Neural progenitor cell (in vitro differentiated cells): ENCODE results near the gene PAX5. TPM values are rescaled to one million over a fixed set of nuclear protein-coding genes. Genes with fewer than 3 reads are reported as not detected.

ENCODE experiments used
- DNase-seq: peaks from one replicate; pipeline ENCODE4 v3.0.0-alpha.2; 2016; ENCODE audit warnings: low spot score
- H2AFZ ChIP-seq: fragments of 200-600 bp; sonication (generic); replicated peaks from 2 replicates; pipeline ENCODE4 v1.6.1; 2016; ENCODE audit warnings: antibody characterized with exemption
- H3F3A ChIP-seq: fragments of 200-600 bp; sonication (generic); 2 replicates; pipeline ENCODE4 v1.6.1; 2016; ENCODE audit warnings: antibody characterized with exemption, low read depth
- H3K27ac ChIP-seq: fragments of 200-600 bp; sonication (generic); 2 replicates; pipeline ENCODE4 v1.5.1; 2016; ENCODE audit warnings: mild to moderate bottlenecking
- H3K27me3 ChIP-seq: fragments of 200-600 bp; sonication (generic); 2 replicates; pipeline ENCODE4 v1.6.1; 2016; ENCODE audit warnings: mild to moderate bottlenecking, moderate library complexity
- H3K36me3 ChIP-seq: fragments of 200-600 bp; sonication (generic); 2 replicates; pipeline ENCODE4 v1.5.1; 2016
- H3K4me1 ChIP-seq: fragments of 200-600 bp; sonication (generic); 2 replicates; pipeline ENCODE4 v1.6.1; 2016; ENCODE audit warnings: mixed run types
- H3K4me2 ChIP-seq: fragments of 200-600 bp; sonication (generic); 2 replicates; pipeline ENCODE4 v1.6.1; 2016
- H3K4me3 ChIP-seq: fragments of 200-600 bp; sonication (generic); 2 replicates; pipeline ENCODE4 v1.5.1; 2016
- H3K79me2 ChIP-seq: fragments of 200-600 bp; sonication (generic); 2 replicates; pipeline ENCODE4 v1.6.1; 2016; ENCODE audit warnings: low read depth
- H3K9ac ChIP-seq: fragments of 200-600 bp; sonication (generic); 2 replicates; pipeline ENCODE4 v1.6.1; 2016
- H3K9me3 ChIP-seq: fragments of 200-600 bp; sonication (generic); 2 replicates; pipeline ENCODE4 v1.5.1; 2016; ENCODE audit warnings: low read depth
- H4K20me1 ChIP-seq: fragments of 200-600 bp; sonication (generic); 2 replicates; pipeline ENCODE4 v1.6.1; 2016; ENCODE audit warnings: low read depth
- H3K27ac Mint-ChIP-seq: 3 replicates; pipeline ENCODE4 v1.8.0; 2021; ENCODE audit warnings: mixed read lengths
- H3K27me3 Mint-ChIP-seq: 2 replicates; pipeline ENCODE4 v1.8.0; 2022; ENCODE audit warnings: low read depth, mild to moderate bottlenecking, inconsistent platforms, moderate library complexity, mixed read lengths; ENCODE audit not compliant: insufficient read depth
- H3K36me3 Mint-ChIP-seq: 3 replicates; pipeline ENCODE4 v1.8.0; 2021; ENCODE audit warnings: mixed read lengths
- H3K4me1 Mint-ChIP-seq: 3 replicates; pipeline ENCODE4 v1.8.0; 2021; ENCODE audit warnings: mixed read lengths
- H3K4me3 Mint-ChIP-seq: 3 replicates; pipeline ENCODE4 v1.8.0; 2021; ENCODE audit warnings: mild to moderate bottlenecking, moderate library complexity, mixed read lengths
- H3K9me3 Mint-ChIP-seq: 3 replicates; pipeline ENCODE4 v1.8.0; 2020; ENCODE audit warnings: mixed read lengths
- CTCF ChIP-seq: fragments of 200-600 bp; sonication (generic); IDR thresholded peaks from 2 replicates; pipeline ENCODE4 v1.5.1; 2017; ENCODE audit warnings: antibody characterized with exemption, mild to moderate bottlenecking
- EZH2 ChIP-seq: fragments of 200-600 bp; sonication (generic); IDR thresholded peaks from 2 replicates; pipeline ENCODE4 v1.6.1; 2017; ENCODE audit warnings: antibody characterized with exemption, mild to moderate bottlenecking, moderate library complexity
- EZH2phosphoT487 ChIP-seq: fragments of 200-600 bp; sonication (generic); IDR thresholded peaks from 2 replicates; pipeline ENCODE4 v1.6.1; 2017; ENCODE audit warnings: antibody characterized with exemption
- total RNA-seq: library from RNA; depleted of rRNA; stranded (reverse); fragments of >200 nt; gene quantifications from 2 replicates; pipeline ENCODE4 v1.2.3, GENCODE V29; 2015; ENCODE audit warnings: low replicate concordance

The PAX5 gene
- total RNA-seq, 1 donor from 2014 or later, result not detected

- TF ChIP-seq EZH2 (no peak), EZH2phosphoT487 (no peak), CTCF (no peak)
- Histone ChIP-seq H3K9me3 (no peaks in the 10 kb centered on the region), H3K27me3 (peaks cover 100% of the 10 kb centered on the region), H3K9ac (no peak overlapping the region), H3F3A (peaks cover 38% of the 10 kb centered on the region), H3K79me2 (no peaks in the 10 kb centered on the region), H3K4me3 (peak overlapping the region; percentile 42), H3K4me1 (peaks cover 39% of the 10 kb centered on the region), H2AFZ (no peak overlapping the region), H3K4me2 (peak overlapping the region; percentile 72), H4K20me1 (peaks cover 70% of the 10 kb centered on the region), H3K27ac (no peak overlapping the region), H3K36me3 (no peaks in the 10 kb centered on the region)
- no peak for DNase-seq
- no peaks in the 10 kb centered on the region for H3K9me3 Mint-ChIP-seq
- no peaks in the 10 kb centered on the region for H3K36me3 Mint-ChIP-seq
- H3K27ac Mint-ChIP-seq, result peak overlapping the region; percentile 77
- H3K27me3 Mint-ChIP-seq, result peaks cover 63% of the 10 kb centered on the region
- H3K4me3 Mint-ChIP-seq, result peak overlapping the region; percentile 94
- H3K4me1 Mint-ChIP-seq, result peaks cover 53% of the 10 kb centered on the region
These were observed 8.3 kb downstream of the PAX5 start for GRCh38 chr9:37025823-37026112.

- Histone ChIP-seq H3K27me3 (peaks cover 100% of the 10 kb centered on the region), H3K9ac (no peak overlapping the region), H3K27ac (no peak overlapping the region), H3K9me3 (no peaks in the 10 kb centered on the region), H3K36me3 (no peaks in the 10 kb centered on the region), H3K79me2 (no peaks in the 10 kb centered on the region), H4K20me1 (peaks cover 65% of the 10 kb centered on the region), H3F3A (peaks cover 38% of the 10 kb centered on the region), H2AFZ (no peak overlapping the region), H3K4me2 (peak overlapping the region; percentile 72), H3K4me1 (peaks cover 38% of the 10 kb centered on the region), H3K4me3 (peak overlapping the region; percentile 42)
- peaks cover 49% of the 10 kb centered on the region for H3K4me1 Mint-ChIP-seq
- H3K27ac Mint-ChIP-seq, result no peak overlapping the region
- H3K36me3 Mint-ChIP-seq, result peaks cover 1% of the 10 kb centered on the region
- peaks cover 62% of the 10 kb centered on the region for H3K27me3 Mint-ChIP-seq
- peak overlapping the region; percentile 94 for H3K4me3 Mint-ChIP-seq
- H3K9me3 Mint-ChIP-seq, result no peaks in the 10 kb centered on the region
- DNase-seq, result peak; percentile 57
- no peak for TF ChIP-seq CTCF
- no peak for TF ChIP-seq EZH2phosphoT487
- TF ChIP-seq EZH2, result peak; percentile 61
These were observed 8.8 kb downstream of the PAX5 start for GRCh38 chr9:37025071-37025822.

GRCh38 chr9:37017546-37017945 lies 16.5 kb downstream of the PAX5 start:
- H3K27ac ChIP-seq, result no peak overlapping the region
- H3K27ac Mint-ChIP-seq, result no peak overlapping the region
- TF ChIP-seq CTCF, result no peak
- no peak for TF ChIP-seq EZH2phosphoT487
- TF ChIP-seq EZH2, result no peak
- H3K36me3 Mint-ChIP-seq, result peaks cover 13% of the 10 kb centered on the region
- H3K9me3 Mint-ChIP-seq, result no peaks in the 10 kb centered on the region
- H3K4me3 Mint-ChIP-seq, result no peak overlapping the region
- no peaks in the 10 kb centered on the region for H3K4me1 ChIP-seq
- H3K9me3 ChIP-seq, result no peaks in the 10 kb centered on the region
- no peak overlapping the region for H2AFZ ChIP-seq
- DNase-seq, result no peak
- no peak overlapping the region for H3K4me3 ChIP-seq
- H3K79me2 ChIP-seq, result no peaks in the 10 kb centered on the region
- no peak overlapping the region for H3K9ac ChIP-seq
- peaks cover 5% of the 10 kb centered on the region for H4K20me1 ChIP-seq
- peaks cover 79% of the 10 kb centered on the region for H3K27me3 ChIP-seq
- H3K27me3 Mint-ChIP-seq, result peaks cover 29% of the 10 kb centered on the region
- peaks cover 6% of the 10 kb centered on the region for H3K4me1 Mint-ChIP-seq
- H3K4me2 ChIP-seq, result no peak overlapping the region
- no peaks in the 10 kb centered on the region for H3K36me3 ChIP-seq
- no peaks in the 10 kb centered on the region for H3F3A ChIP-seq
